H9 (cell line): ENCODE results near the gene YIPF5. TPM values are rescaled to one million over a fixed set of nuclear protein-coding genes. Genes with fewer than 3 reads are reported as not detected.

Source experiments
- DNase-seq: peaks from one replicate; pipeline ENCODE4 v3.0.0-alpha.2; 2017
- H2AFZ ChIP-seq: one replicate; pipeline ENCODE4 v1.6.1; 2013; ENCODE audit warnings: mild to moderate bottlenecking, low read length, control low read depth, moderate library complexity
- H2AK5ac ChIP-seq: 2 replicates; pipeline ENCODE4 v1.6.1; 2013; ENCODE audit warnings: low read length, control low read depth, mixed read lengths; ENCODE audit not compliant: insufficient read length
- H2BK120ac ChIP-seq: one replicate; pipeline ENCODE4 v1.6.1; 2013; ENCODE audit warnings: low read depth, mild to moderate bottlenecking, low read length, control low read depth, inconsistent platforms; ENCODE audit not compliant: poor library complexity, severe bottlenecking
- H2BK12ac ChIP-seq: 2 replicates; pipeline ENCODE4 v1.6.1; 2013; ENCODE audit warnings: low read length, control low read depth, mixed read lengths, low read depth; ENCODE audit not compliant: insufficient read length
- H2BK15ac ChIP-seq: 2 replicates; pipeline ENCODE4 v1.6.1; 2013; ENCODE audit warnings: low read depth, low read length, control low read depth
- H2BK20ac ChIP-seq: one replicate; pipeline ENCODE4 v1.6.1; 2013; ENCODE audit warnings: low read depth, mild to moderate bottlenecking, low read length, control low read depth, inconsistent platforms; ENCODE audit not compliant: poor library complexity, severe bottlenecking
- H2BK5ac ChIP-seq: 2 replicates; pipeline ENCODE4 v1.6.1; 2013; ENCODE audit warnings: low read length, control low read depth, mixed read lengths; ENCODE audit not compliant: insufficient read length
- H3K14ac ChIP-seq: 2 replicates; pipeline ENCODE4 v1.6.1; 2013; ENCODE audit warnings: low read length, control low read depth; ENCODE audit not compliant: insufficient read depth
- H3K18ac ChIP-seq: 2 replicates; pipeline ENCODE4 v1.6.1; 2013; ENCODE audit warnings: low read depth, mild to moderate bottlenecking, mixed read lengths, low read length, control low read depth; ENCODE audit not compliant: insufficient read length
- H3K23ac ChIP-seq: 2 replicates; pipeline ENCODE4 v1.6.1; 2013; ENCODE audit warnings: low read length, control low read depth, mixed read lengths, low read depth; ENCODE audit not compliant: insufficient read length
- H3K23me2 ChIP-seq: 2 replicates; pipeline ENCODE4 v1.6.1; 2013; ENCODE audit warnings: low read depth, mild to moderate bottlenecking, mixed read lengths, low read length, control low read depth; ENCODE audit not compliant: insufficient read length, poor library complexity, severe bottlenecking
- H3K27ac ChIP-seq: 2 replicates; pipeline ENCODE4 v1.5.1; 2013; ENCODE audit warnings: low read length, control low read depth, mixed read lengths, low read depth; ENCODE audit not compliant: insufficient read length
- H3K27me3 ChIP-seq: 2 replicates; pipeline ENCODE4 v1.6.1; 2013; ENCODE audit warnings: low read length, control low read depth, inconsistent platforms; ENCODE audit not compliant: insufficient read depth
- H3K4ac ChIP-seq: 2 replicates; pipeline ENCODE4 v1.6.1; 2013; ENCODE audit warnings: low read depth, mild to moderate bottlenecking, control low read depth, inconsistent platforms, low read length, moderate library complexity
- H3K4me1 ChIP-seq: 2 replicates; pipeline ENCODE4 v1.6.1; 2013; ENCODE audit warnings: low read length, control low read depth, inconsistent platforms; ENCODE audit not compliant: insufficient read depth
- H3K4me2 ChIP-seq: 2 replicates; pipeline ENCODE4 v1.6.1; 2013; ENCODE audit warnings: low read length, control low read depth, mixed read lengths; ENCODE audit not compliant: insufficient read length, insufficient read depth
- H3K56ac ChIP-seq: 2 replicates; pipeline ENCODE4 v1.6.1; 2013; ENCODE audit warnings: low read depth, mild to moderate bottlenecking, mixed read lengths, low read length, control low read depth; ENCODE audit not compliant: insufficient read length
- H3K79me1 ChIP-seq: 2 replicates; pipeline ENCODE4 v1.6.1; 2013; ENCODE audit warnings: low read depth, mild to moderate bottlenecking, moderate library complexity, low read length, control low read depth, inconsistent platforms; ENCODE audit not compliant: insufficient read depth, poor library complexity, severe bottlenecking
- H3K79me2 ChIP-seq: 2 replicates; pipeline ENCODE4 v1.6.1; 2013; ENCODE audit warnings: low read length, control low read depth, inconsistent platforms; ENCODE audit not compliant: insufficient read depth
- H3K9ac ChIP-seq: 2 replicates; pipeline ENCODE4 v1.6.1; 2013; ENCODE audit warnings: low read length, control low read depth, mixed read lengths; ENCODE audit not compliant: insufficient read length; ENCODE audit errors: extremely low read depth
- H3K9me3 ChIP-seq: one replicate; pipeline ENCODE4 v1.6.1; 2013; ENCODE audit warnings: low read depth, low read length, inconsistent platforms; ENCODE audit not compliant: control insufficient read depth
- H3T11ph ChIP-seq: one replicate; pipeline ENCODE4 v1.6.1; 2013; ENCODE audit warnings: mild to moderate bottlenecking, low read length, control low read depth, inconsistent platforms
- H4K20me1 ChIP-seq: one replicate; pipeline ENCODE4 v1.6.1; 2013; ENCODE audit not compliant: control insufficient read depth, insufficient read length, insufficient read depth
- H4K5ac ChIP-seq: 2 replicates; pipeline ENCODE4 v1.6.1; 2013; ENCODE audit warnings: low read depth, mild to moderate bottlenecking, mixed read lengths, low read length, control low read depth; ENCODE audit not compliant: insufficient read length
- H4K8ac ChIP-seq: replicated peaks from 2 replicates; pipeline ENCODE4 v1.6.1; 2013; ENCODE audit warnings: low read length, control low read depth, mixed read lengths, low read depth; ENCODE audit not compliant: insufficient read length
- H4K91ac ChIP-seq: 2 replicates; pipeline ENCODE4 v1.6.1; 2013; ENCODE audit warnings: low read depth, mild to moderate bottlenecking, moderate library complexity, mixed read lengths, low read length, control low read depth; ENCODE audit not compliant: insufficient read length
- H3K27ac Mint-ChIP-seq, 3 experiments: 2 replicates in 2 of 3; 3 replicates in 1 of 3; pipeline ENCODE4 v1.8.0; 2020 to 2021; ENCODE audit warnings: mixed read lengths in 3 of 3, mild to moderate bottlenecking in 1 of 3, moderate library complexity in 1 of 3
- H3K27me3 Mint-ChIP-seq: 2 replicates; pipeline ENCODE4 v1.8.0; 2021; ENCODE audit warnings: low read depth, mild to moderate bottlenecking, moderate library complexity, mixed read lengths
- H3K36me3 Mint-ChIP-seq, 3 experiments: 2 replicates in 2 of 3; 3 replicates in 1 of 3; pipeline ENCODE4 v1.8.0; 2020 to 2021; ENCODE audit warnings: low read depth in 3 of 3, mixed read lengths in 3 of 3; ENCODE audit not compliant: insufficient read depth in 1 of 3
- H3K4me1 Mint-ChIP-seq, 2 experiments: 2 replicates each; pipeline ENCODE4 v1.8.0; 2020; ENCODE audit warnings: mixed read lengths in 2 of 2
- H3K4me3 Mint-ChIP-seq, 2 experiments: 2 replicates in 1 of 2; 3 replicates in 1 of 2; pipeline ENCODE4 v1.8.0; 2020 to 2021; ENCODE audit warnings: mild to moderate bottlenecking in 2 of 2, mixed read lengths in 2 of 2, moderate library complexity in 1 of 2
- H3K9me3 Mint-ChIP-seq, 2 experiments: 2 replicates in 1 of 2; 3 replicates in 1 of 2; pipeline ENCODE4 v1.8.0; 2020; ENCODE audit warnings: mild to moderate bottlenecking in 2 of 2, mixed read lengths in 2 of 2, moderate library complexity in 1 of 2
- CTCF ChIP-seq: fragments of 200-600 bp; sonication (generic); conservative IDR thresholded peaks from 3 replicates; pipeline ENCODE4 v1.8.0; 2021; ENCODE audit warnings: antibody characterized with exemption, mild to moderate bottlenecking
- WGBS: extraction: QIAGEN DNeasy Blood & Tissue Kit; methylation state at CpG from one replicate; pipeline ENCODE4 v1.1.7; 2013; ENCODE audit warnings: missing lambda C conversion rate, low lambda C conversion rate, mixed read lengths; ENCODE audit not compliant: insufficient read length; ENCODE audit errors: extremely low coverage; 5-methylcytosine and 5-hydroxymethylcytosine counted together
- total RNA-seq: library from RNA; stranded (reverse); gene quantifications from 2 replicates; pipeline ENCODE4 v1.2.1, GENCODE V29; 2021

YIPF5 gene
- total RNA-seq, 1 experiment from 2014 or later: 44.6 TPM

GRCh38 chr5:144166696-144167095 lies 3.8 kb downstream of the YIPF5 start:
- no peak overlapping the region for H3K9ac ChIP-seq
- no peaks in the 10 kb centered on the region; the same call in 1 of the 2 replicates for H3K79me2 ChIP-seq
- no peaks in the 10 kb centered on the region for H3K4me1 ChIP-seq
- no peak overlapping the region for H3K18ac ChIP-seq
- H3K4me2 ChIP-seq: no peak overlapping the region
- Mint-ChIP-seq H3K4me1 (peaks cover 16 to 21% of the 10 kb centered on the region in 2 experiments), H3K9me3 (no peaks in the 10 kb centered on the region), H3K36me3 (peaks cover 11 to 50% (median 50%) of the 10 kb centered on the region in 3 experiments; a peak in 6 of 7 replicates), H3K27ac (no peak overlapping the region), H3K27me3 (no peaks in the 10 kb centered on the region; the same call in none of the 2 replicates), H3K4me3 (no peak overlapping the region)
- no peak overlapping the region for H2BK12ac ChIP-seq
- no peak for TF ChIP-seq CTCF
- no peak overlapping the region for H4K8ac ChIP-seq
- no peak overlapping the region for H2BK20ac ChIP-seq
- H3K27me3 ChIP-seq: no peaks in the 10 kb centered on the region
- H3K4ac ChIP-seq: no peak overlapping the region
- peaks cover 4% of the 10 kb centered on the region for H3K23me2 ChIP-seq
- no peaks in the 10 kb centered on the region for H3K9me3 ChIP-seq
- peaks cover 4% of the 10 kb centered on the region for H3K79me1 ChIP-seq
- H3T11ph ChIP-seq: no peak overlapping the region
- H4K20me1 ChIP-seq: no peaks in the 10 kb centered on the region
- no peak overlapping the region for H4K91ac ChIP-seq
- no peak for DNase-seq
- no peak overlapping the region for H3K14ac ChIP-seq
- no peak overlapping the region for H3K23ac ChIP-seq
- no peak overlapping the region for H3K27ac ChIP-seq
- H2AFZ ChIP-seq: no peak overlapping the region
- H2AK5ac ChIP-seq: no peak overlapping the region
- H3K56ac ChIP-seq: no peak overlapping the region
- no peak overlapping the region for H2BK5ac ChIP-seq
- H4K5ac ChIP-seq: no peak overlapping the region
- WGBS: no CpG with 5 or more reads among the region's 1 CpG
- H2BK15ac ChIP-seq: no peak overlapping the region
- no peak overlapping the region for H2BK120ac ChIP-seq
